ENCODE results near the gene CLEC16A.

DNA sequence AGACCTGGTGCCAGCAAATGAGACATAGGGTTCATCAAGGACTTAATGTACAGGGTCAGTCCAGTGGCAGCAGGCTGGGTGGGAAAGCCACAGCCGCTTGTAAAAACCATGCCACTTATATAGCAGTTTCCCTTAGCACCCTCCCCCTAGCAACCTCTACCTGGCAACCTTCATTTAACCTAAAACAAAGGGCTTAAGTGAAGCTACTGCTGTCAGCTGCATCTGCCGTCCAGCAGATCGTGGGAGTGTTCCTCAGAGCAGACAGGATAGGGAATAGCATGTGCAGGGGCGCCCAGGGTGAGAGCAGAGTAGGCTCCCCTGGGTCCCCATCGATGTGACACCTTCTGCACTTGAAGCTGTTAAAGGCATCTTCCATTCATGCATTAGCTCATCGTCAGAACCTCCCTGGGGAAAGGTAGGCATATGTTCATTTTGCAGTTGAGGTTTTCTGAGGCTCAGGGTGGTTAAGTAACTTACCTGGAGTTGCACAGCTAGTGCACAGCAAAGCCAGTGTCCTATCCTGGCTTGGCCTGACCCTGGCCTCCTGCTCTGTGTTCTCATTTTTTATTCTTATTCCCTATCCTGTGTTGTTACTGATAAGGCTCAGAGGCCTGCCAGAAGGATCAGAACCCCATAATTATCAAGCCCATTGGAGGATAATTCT lies 199.1 kb downstream of the CLEC16A start:
- no peak for TF ChIP-seq POLR2A (IDR thresholded peaks at IDR 0.05; ENCODE audit: low read length)
- TF ChIP-seq GATA1 (IDR thresholded peaks at IDR 0.05; ENCODE audit: low read depth, low read length), result no peak
